ENCODE data around the gene MAGED2.

DNA sequence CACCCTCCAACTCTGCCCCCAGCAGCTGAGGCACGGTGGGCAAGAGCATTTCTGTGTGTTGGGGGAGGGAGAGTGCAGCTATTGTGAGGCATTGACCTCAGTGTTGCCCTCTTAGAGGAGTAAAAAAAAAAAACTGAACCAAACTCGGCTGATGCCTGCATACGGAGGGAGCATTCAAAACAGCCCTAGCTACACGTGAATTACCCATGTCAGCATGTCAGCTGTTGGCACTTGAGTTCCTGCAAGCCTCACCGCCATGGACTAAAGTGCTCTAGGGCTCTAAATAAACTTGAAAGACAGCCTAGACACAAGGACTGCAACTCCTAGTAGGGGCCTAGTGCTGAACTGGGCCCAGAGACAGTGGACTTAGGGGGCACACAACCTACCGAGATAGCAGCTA, 31.5 kb upstream of the MAGED2 start:
- no peak for TF ChIP-seq POLR2A (IDR thresholded peaks at IDR 0.05)
- TF ChIP-seq, protein P1, sequence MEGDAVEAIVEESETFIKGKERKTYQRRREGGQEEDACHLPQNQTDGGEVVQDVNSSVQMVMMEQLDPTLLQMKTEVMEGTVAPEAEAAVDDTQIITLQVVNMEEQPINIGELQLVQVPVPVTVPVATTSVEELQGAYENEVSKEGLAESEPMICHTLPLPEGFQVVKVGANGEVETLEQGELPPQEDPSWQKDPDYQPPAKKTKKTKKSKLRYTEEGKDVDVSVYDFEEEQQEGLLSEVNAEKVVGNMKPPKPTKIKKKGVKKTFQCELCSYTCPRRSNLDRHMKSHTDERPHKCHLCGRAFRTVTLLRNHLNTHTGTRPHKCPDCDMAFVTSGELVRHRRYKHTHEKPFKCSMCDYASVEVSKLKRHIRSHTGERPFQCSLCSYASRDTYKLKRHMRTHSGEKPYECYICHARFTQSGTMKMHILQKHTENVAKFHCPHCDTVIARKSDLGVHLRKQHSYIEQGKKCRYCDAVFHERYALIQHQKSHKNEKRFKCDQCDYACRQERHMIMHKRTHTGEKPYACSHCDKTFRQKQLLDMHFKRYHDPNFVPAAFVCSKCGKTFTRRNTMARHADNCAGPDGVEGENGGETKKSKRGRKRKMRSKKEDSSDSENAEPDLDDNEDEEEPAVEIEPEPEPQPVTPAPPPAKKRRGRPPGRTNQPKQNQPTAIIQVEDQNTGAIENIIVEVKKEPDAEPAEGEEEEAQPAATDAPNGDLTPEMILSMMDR (IDR thresholded peaks at IDR 0.05), result no peak

Data from lower leg skin (tissue), 3 donors.